IMR-90 (cell line): ENCODE measurements around the gene GOLIM4. TPM values are rescaled to one million over a fixed set of nuclear protein-coding genes. Genes with fewer than 3 reads are reported as not detected.

Experiments
- ATAC-seq: fragments of 200-7000 bp; cut with Tn5 transposase; 2 replicates; pipeline ENCODE4 v1.9.1; 2020; ENCODE audit warnings: low read depth, mild to moderate bottlenecking, moderate library complexity
- BruUV-seq: library from RNA; stranded (reverse); fragments of 400-500 nt; replicated peaks from 2 replicates; lab custom pipeline; 2021; lab: Mats Ljungman, UMichigan
- CTCF ChIA-PET: fragments of 300-600 bp; formaldehyde crosslinking; extraction: SDS; loops from one replicate; lab custom pipeline; 2021; ENCODE audit warnings: antibody characterized with exemption; lab: Yijun Ruan, JAX
- POLR2A ChIA-PET: fragments of 300-600 bp; sonication (Branson Sonifier 250); formaldehyde crosslinking; loops from one replicate; lab custom pipeline; 2022; ENCODE audit warnings: antibody characterized with exemption; ENCODE audit not compliant: unreplicated experiment; lab: Charles Lee
- DNase-seq: peaks from one replicate; pipeline ENCODE4 v3.0.0; 2013
- H2AFZ ChIP-seq: replicated peaks from 2 replicates; pipeline ENCODE3; 2013; ENCODE audit warnings: low read length, mild to moderate bottlenecking; ENCODE audit not compliant: poor library complexity
- H2AK5ac ChIP-seq: 2 replicates; pipeline ENCODE4 v1.6.1; 2013; ENCODE audit warnings: low read depth, low read length, inconsistent platforms
- H2AK9ac ChIP-seq: replicated peaks from 2 replicates; pipeline ENCODE3; 2013; ENCODE audit warnings: mild to moderate bottlenecking, low read depth, low read length, moderate library complexity; ENCODE audit not compliant: poor library complexity
- H2BK120ac ChIP-seq: 2 replicates; pipeline ENCODE4 v1.6.1; 2013; ENCODE audit warnings: low read depth, low read length, inconsistent platforms
- H2BK15ac ChIP-seq: 3 replicates; pipeline ENCODE4 v1.6.1; 2013; ENCODE audit warnings: low read depth, low read length, inconsistent platforms
- H2BK20ac ChIP-seq: 2 replicates; pipeline ENCODE4 v1.6.1; 2013; ENCODE audit warnings: low read depth, mild to moderate bottlenecking, inconsistent platforms, low read length, moderate library complexity
- H2BK5ac ChIP-seq: 2 replicates; pipeline ENCODE4 v1.6.1; 2013; ENCODE audit warnings: mild to moderate bottlenecking, low read depth, low read length, inconsistent platforms; ENCODE audit not compliant: poor library complexity, severe bottlenecking
- H3K14ac ChIP-seq: replicated peaks from 2 replicates; pipeline ENCODE4 v1.6.1; 2013; ENCODE audit warnings: low read depth, low read length, inconsistent platforms
- H3K18ac ChIP-seq: 2 replicates; pipeline ENCODE4 v1.6.1; 2013; ENCODE audit warnings: low read depth, low read length, control low read depth
- H3K23ac ChIP-seq: 2 replicates; pipeline ENCODE4 v1.6.1; 2013; ENCODE audit warnings: low read depth, low read length, inconsistent platforms
- H3K27ac ChIP-seq: 2 replicates; pipeline ENCODE4 v1.5.1; 2013; ENCODE audit warnings: mild to moderate bottlenecking, control low read depth, low read length; ENCODE audit not compliant: insufficient read depth
- H3K27me3 ChIP-seq: 2 replicates; pipeline ENCODE4 v1.6.1; 2013; ENCODE audit warnings: low read length; ENCODE audit not compliant: control insufficient read depth, insufficient read depth
- H3K36me3 ChIP-seq: 2 replicates; pipeline ENCODE4 v1.6.1; 2013; ENCODE audit warnings: low read length, mixed read lengths; ENCODE audit not compliant: control insufficient read depth, insufficient read depth
- H3K4ac ChIP-seq: 2 replicates; pipeline ENCODE4 v1.6.1; 2013; ENCODE audit warnings: low read depth, low read length, inconsistent platforms
- H3K4me1 ChIP-seq: 2 replicates; pipeline ENCODE4 v1.6.1; 2013; ENCODE audit warnings: low read length, mixed read lengths; ENCODE audit not compliant: control insufficient read depth, insufficient read depth
- H3K4me2 ChIP-seq: 2 replicates; pipeline ENCODE4 v1.6.1; 2013; ENCODE audit warnings: low read depth, mild to moderate bottlenecking, control low read depth, low read length, moderate library complexity
- H3K4me3 ChIP-seq: 2 replicates; pipeline ENCODE4 v1.5.1; 2013; ENCODE audit warnings: low read depth, mild to moderate bottlenecking, control low read depth, low read length, moderate library complexity; ENCODE audit not compliant: insufficient read depth
- H3K56ac ChIP-seq: 2 replicates; pipeline ENCODE4 v1.6.1; 2013; ENCODE audit warnings: low read length, inconsistent platforms; ENCODE audit not compliant: insufficient read depth; ENCODE audit errors: extremely low read depth
- H3K79me1 ChIP-seq, 2 experiments: 2 replicates each; pipeline ENCODE4 v1.6.1; 2013; ENCODE audit warnings: low read length in 2 of 2, inconsistent platforms in 1 of 2, low read depth in 1 of 2
- H3K9ac ChIP-seq: 2 replicates; pipeline ENCODE4 v1.6.1; 2013; ENCODE audit warnings: low read depth, low read length, control low read depth
- H3K9me1 ChIP-seq: 2 replicates; pipeline ENCODE4 v1.6.1; 2013; ENCODE audit warnings: low read length, inconsistent platforms; ENCODE audit not compliant: insufficient read depth
- H3K9me3 ChIP-seq: 2 replicates; pipeline ENCODE4 v1.6.1; 2013; ENCODE audit warnings: low read length; ENCODE audit not compliant: control insufficient read depth, insufficient read depth
- H4K20me1 ChIP-seq: 2 replicates; pipeline ENCODE4 v1.6.1; 2013; ENCODE audit warnings: low read length, inconsistent platforms; ENCODE audit not compliant: insufficient read depth
- H4K5ac ChIP-seq: 2 replicates; pipeline ENCODE4 v1.6.1; 2013; ENCODE audit warnings: mild to moderate bottlenecking, low read depth, low read length, control low read depth
- H4K8ac ChIP-seq, 2 experiments: 2 replicates each; pipeline ENCODE4 v1.6.1; 2013; ENCODE audit warnings: low read depth in 2 of 2, low read length in 2 of 2, control low read depth in 1 of 2, inconsistent platforms in 1 of 2
- H4K91ac ChIP-seq: 2 replicates; pipeline ENCODE4 v1.6.1; 2013; ENCODE audit warnings: low read depth, low read length, inconsistent platforms; ENCODE audit not compliant: insufficient read depth
- FOS ChIP-seq: fragments of 150-350 bp; IDR thresholded peaks from 2 replicates; pipeline ENCODE4 v1.6.1; 2016; ENCODE audit warnings: low read depth, low read length
- NFE2L2 ChIP-seq: fragments of 150-350 bp; IDR thresholded peaks from 2 replicates; pipeline ENCODE4 v1.6.1; 2016; ENCODE audit warnings: low read depth, mild to moderate bottlenecking, low read length
- SMC3 ChIP-seq: fragments of 150-350 bp; IDR thresholded peaks from 2 replicates; pipeline ENCODE4 v1.6.1; 2016; ENCODE audit warnings: low read depth, mild to moderate bottlenecking, antibody characterized with exemption, low read length, moderate library complexity
- WGBS, 2 experiments: methylation state at CpG; one replicate each; pipeline versions ENCODE4 v1.1.5 to v1.1.7; 2013; ENCODE audit warnings: missing lambda C conversion rate in 2 of 2; ENCODE audit not compliant: insufficient read length in 1 of 2; ENCODE audit errors: extremely low coverage in 2 of 2; 5-methylcytosine and 5-hydroxymethylcytosine counted together
- dilution Hi-C: fragments of 300-500 bp; cut with HindIII; formaldehyde crosslinking; loops from one replicate; pipeline ENCODE4 v1.14.3; 2018; ENCODE audit warnings: low sequenced_read_pairs; ENCODE audit not compliant: unreplicated experiment
- in situ Hi-C: fragments of 300-500 bp; cut with MboI; formaldehyde crosslinking; loops from 3 replicates; pipeline ENCODE4 v1.14.3; 2019; ENCODE audit warnings: low sequenced_read_pairs, inconsistent platforms, mixed read lengths
- intact Hi-C: fragments of 100-400 bp; cut with micrococcal nuclease; formaldehyde crosslinking; loops from 2 replicates; pipeline ENCODE4 v1.10.0; 2022
- polyA plus RNA-seq, 3 experiments: library from polyadenylated mRNA; depleted of rRNA; stranded (reverse); fragments of >200 nt; gene quantifications; 2 replicates each; pipeline ENCODE4 v1.2.3, GENCODE V29; 2012; ENCODE audit warnings: low replicate concordance in 1 of 3
- total RNA-seq: library from RNA; depleted of rRNA; stranded (reverse); fragments of >200 nt; gene quantifications from 2 replicates; pipeline ENCODE4 v1.2.3, GENCODE V29; 2012

The GOLIM4 gene
- total and polyA plus RNA-seq, 2 of the 4 experiments (the other 2 are of a cell fraction): 44.6 to 71.2 TPM

DNA sequence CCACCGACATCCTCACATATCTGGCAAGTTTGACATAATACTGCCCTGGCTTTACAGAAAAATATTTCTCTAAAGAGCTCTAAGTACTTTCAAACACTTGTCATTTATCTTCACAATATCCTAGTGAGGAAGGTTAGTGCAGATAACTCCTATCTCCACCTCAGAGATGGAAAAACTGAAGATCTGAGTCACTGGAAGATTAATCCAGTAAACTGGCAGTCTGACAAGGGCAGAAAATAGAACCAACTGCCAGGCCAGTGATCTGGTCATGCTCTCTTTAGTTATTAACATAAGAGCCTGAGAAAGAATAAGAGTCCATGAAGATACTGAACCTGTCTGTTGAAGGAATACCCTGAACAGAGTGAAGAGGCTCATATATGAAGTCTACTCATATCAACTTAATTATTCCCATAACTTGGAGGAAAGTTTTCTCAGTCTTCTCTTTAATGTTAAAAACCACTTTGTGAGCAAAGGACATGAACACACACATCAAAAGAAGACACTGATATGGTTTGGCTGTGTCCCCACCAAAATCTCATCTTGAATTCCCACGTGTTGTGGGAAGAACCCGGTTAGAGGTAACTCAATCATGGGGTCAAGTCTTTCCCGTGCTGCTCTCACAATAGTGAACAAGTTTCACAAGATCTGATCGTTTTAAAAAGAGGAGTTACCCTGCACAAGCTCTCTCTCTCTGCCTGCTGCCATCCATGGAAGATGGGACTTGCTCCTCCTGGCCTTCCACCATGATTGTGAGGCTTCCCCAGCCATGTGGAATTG is 61.4 kb downstream of the GOLIM4 start:
- H3K9me3 ChIP-seq: no peaks in the 10 kb centered on the region
- POLR2A ChIA-PET: no interaction called here
- H2BK5ac ChIP-seq: no peak overlapping the region
- no peaks in the 10 kb centered on the region for H4K20me1 ChIP-seq
- H2AFZ ChIP-seq: no peak overlapping the region
- H3K79me1 ChIP-seq: peaks cover 14 to 16% of the 10 kb centered on the region in 2 experiments; a peak in 3 of 4 replicates
- no peak overlapping the region for H3K14ac ChIP-seq
- ATAC-seq: peak; percentile 85
- no peak overlapping the region for H4K91ac ChIP-seq
- CTCF ChIA-PET: interaction anchor here (0.6 kb wide), 1 partner anchor 48 kb away, joined by 4 read pairs; no protein-coding TSS in a partner anchor
- no peak overlapping the region for H4K8ac ChIP-seq
- H3K27ac ChIP-seq: no peak overlapping the region
- in situ Hi-C loops: no loop called here
- no peak overlapping the region for H3K4me3 ChIP-seq
- no peak overlapping the region for H2AK5ac ChIP-seq
- no peak overlapping the region for H3K4ac ChIP-seq
- peaks cover 18% of the 10 kb centered on the region for H3K36me3 ChIP-seq
- H3K56ac ChIP-seq: no peak overlapping the region
- peak; percentile 73 for DNase-seq
- no peaks in the 10 kb centered on the region; the same call in 1 of the 2 replicates for H3K9me1 ChIP-seq
- intact Hi-C loops: loop anchor here (5.0 kb wide), 1 partner anchor 92 kb away; no protein-coding TSS in a partner anchor
- no CpG with 5 or more reads among the region's 5 CpGs for WGBS, 2 experiments
- dilution Hi-C loops: loop anchor here (25.0 kb wide), 1 partner anchor 128 kb away; no protein-coding TSS in a partner anchor
- H2BK15ac ChIP-seq: no peak overlapping the region
- 0 out of 2 replicates have a peak, but pooled peaks have one; percentile 6 for TF ChIP-seq FOS
- no peak for TF ChIP-seq SMC3
- no peak for TF ChIP-seq NFE2L2
- no peak overlapping the region for H3K4me2 ChIP-seq
- no peak overlapping the region for H4K5ac ChIP-seq
- H3K18ac ChIP-seq: no peak overlapping the region
- no peak overlapping the region for H3K9ac ChIP-seq
- H2AK9ac ChIP-seq: no peak overlapping the region
- H3K23ac ChIP-seq: no peak overlapping the region
- no peak overlapping the region for H2BK120ac ChIP-seq
- H3K4me1 ChIP-seq: peaks cover 3% of the 10 kb centered on the region; the same call in 1 of the 2 replicates
- H2BK20ac ChIP-seq: no peak overlapping the region
- no peaks in the 10 kb centered on the region for H3K27me3 ChIP-seq
- BruUV-seq: no TSS peak
